SK-N-MC (cell line): ENCODE data around the gene E2F4.

Experiments
- DNase-seq: peaks from one replicate; pipeline ENCODE4 v3.0.0-alpha.2; 2011; ENCODE audit warnings: low read depth, low spot score
- H3K27ac ChIP-seq: fragments of 200-600 bp; sonication (generic); 2 replicates; pipeline ENCODE4 v1.5.1; 2016; ENCODE audit warnings: mixed run types
- H3K36me3 ChIP-seq: fragments of 200-600 bp; sonication (generic); 2 replicates; pipeline ENCODE4 v1.6.1; 2017; ENCODE audit warnings: antibody characterized with exemption, low read length, mixed read lengths; ENCODE audit not compliant: insufficient read depth
- H3K4me3 ChIP-seq: fragments of 200-600 bp; sonication (generic); 2 replicates; pipeline ENCODE4 v1.5.1; 2016
- H3K9ac ChIP-seq: fragments of 200-600 bp; sonication (generic); 2 replicates; pipeline ENCODE4 v1.8.0; 2017; ENCODE audit warnings: mixed run types, mixed read lengths; ENCODE audit not compliant: insufficient read length
- H3K9me3 ChIP-seq: fragments of 200-600 bp; sonication (generic); 2 replicates; pipeline ENCODE4 v1.6.1; 2017; ENCODE audit warnings: low read depth, mild to moderate bottlenecking, antibody characterized with exemption, low read length, moderate library complexity, mixed read lengths
- EZH2 ChIP-seq: fragments of 200-600 bp; sonication (generic); IDR thresholded peaks from one replicate; pipeline ENCODE4 v1.6.1; 2017; ENCODE audit warnings: antibody characterized with exemption
- FOXP2 ChIP-seq: optimal IDR thresholded peaks from 2 replicates; pipeline ENCODE3; 2011; ENCODE audit warnings: mild to moderate bottlenecking, moderate library complexity; ENCODE audit not compliant: insufficient read depth; ENCODE audit errors: extremely low read length, control extremely low read depth
- POLR2AphosphoS5 ChIP-seq: IDR thresholded peaks from 2 replicates; pipeline ENCODE4 v1.6.1; 2012; ENCODE audit warnings: mild to moderate bottlenecking, low read depth, low read length, borderline replicate concordance

The E2F4 gene

GRCh38 chr16:67192781-67193361, 916 bp downstream of the E2F4 start:
- TF ChIP-seq EZH2: no peak
- TF ChIP-seq POLR2AphosphoS5: no peak
- no peak for TF ChIP-seq FOXP2
- no peak overlapping the region for H3K27ac ChIP-seq
- DNase-seq: no peak

GRCh38 chr16:67193536-67193935, 1.6 kb downstream of the E2F4 start:
- Histone ChIP-seq H3K9me3 (no peaks in the 10 kb centered on the region), H3K9ac (no peak overlapping the region), H3K4me3 (no peak overlapping the region; the same call in 1 of the 2 replicates), H3K36me3 (peaks cover 18% of the 10 kb centered on the region; the same call in 1 of the 2 replicates), H3K27ac (no peak overlapping the region)
- no peak for DNase-seq
- TF ChIP-seq FOXP2 (no peak), POLR2AphosphoS5 (no peak), EZH2 (no peak)

More at GRCh38 chr16:67192781-67193361, 916 bp downstream of the E2F4 start:
- Histone ChIP-seq H3K9ac (peak overlapping the region; percentile 93), H3K9me3 (no peaks in the 10 kb centered on the region), H3K4me3 (peak overlapping the region; percentile 80), H3K36me3 (peaks cover 18% of the 10 kb centered on the region; the same call in 1 of the 2 replicates)

- Histone ChIP-seq H3K9ac (no peak overlapping the region), H3K4me3 (no peak overlapping the region), H3K9me3 (no peaks in the 10 kb centered on the region), H3K27ac (no peak overlapping the region), H3K36me3 (peaks cover 18% of the 10 kb centered on the region; the same call in 1 of the 2 replicates)
- DNase-seq: no peak
- no peak for TF ChIP-seq FOXP2
Observed at GRCh38 chr16:67194260-67194659, 2.3 kb downstream of the E2F4 start.

GRCh38 chr16:67195676-67196075, 3.7 kb downstream of the E2F4 start:
- no peak overlapping the region for H3K27ac ChIP-seq
- H3K9ac ChIP-seq: no peak overlapping the region
- H3K9me3 ChIP-seq: no peaks in the 10 kb centered on the region
- DNase-seq: no peak
- no peak for TF ChIP-seq FOXP2
- TF ChIP-seq POLR2AphosphoS5: no peak
- TF ChIP-seq EZH2: no peak
- peaks cover 18% of the 10 kb centered on the region; the same call in 1 of the 2 replicates for H3K36me3 ChIP-seq
- no peak overlapping the region for H3K4me3 ChIP-seq

- TF ChIP-seq POLR2AphosphoS5 (no peak), FOXP2 (no peak), EZH2 (no peak)
- H3K4me3 ChIP-seq: no peak overlapping the region
- H3K36me3 ChIP-seq: peaks cover 18% of the 10 kb centered on the region; the same call in 1 of the 2 replicates
- H3K27ac ChIP-seq: no peak overlapping the region
- no peak overlapping the region for H3K9ac ChIP-seq
- DNase-seq: no peak
- no peaks in the 10 kb centered on the region for H3K9me3 ChIP-seq
Observed at GRCh38 chr16:67196881-67197280, 4.9 kb downstream of the E2F4 start.

GRCh38 chr16:67197704-67198103, 5.7 kb downstream of the E2F4 start:
- no peak for DNase-seq
- peaks cover 18% of the 10 kb centered on the region; the same call in 1 of the 2 replicates for H3K36me3 ChIP-seq
- no peak for TF ChIP-seq POLR2AphosphoS5
- no peak for TF ChIP-seq FOXP2
- TF ChIP-seq EZH2: no peak
- H3K9ac ChIP-seq: no peak overlapping the region
- no peaks in the 10 kb centered on the region for H3K9me3 ChIP-seq
- H3K27ac ChIP-seq: no peak overlapping the region
- H3K4me3 ChIP-seq: no peak overlapping the region

GRCh38 chr16:67198238-67198734, 6.3 kb downstream of the E2F4 start:
- no peak for DNase-seq

GRCh38 chr16:67199011-67199807, 7.3 kb downstream of the E2F4 start, which contains the start of gene ELMO3:
Gene ELMO3, plus strand, starts transcription at chr16:67199131. Its CDS starts 196 bp downstream, at chr16:67199327.
- H3K9ac ChIP-seq: no peak within 1 kb of the TSS
- H3K4me3 ChIP-seq: no peak within 1 kb of the TSS
- DNase-seq: no peak
- peaks cover 17% of the 10 kb centered on the region; the same call in 1 of the 2 replicates for H3K36me3 ChIP-seq
- no peaks in the 10 kb centered on the region for H3K9me3 ChIP-seq
- no peak within 1 kb of the TSS for H3K27ac ChIP-seq
- TF ChIP-seq POLR2AphosphoS5 (no peak), FOXP2 (no peak), EZH2 (no peak)

More at GRCh38 chr16:67198238-67198734, 6.3 kb downstream of the E2F4 start:
- TF ChIP-seq POLR2AphosphoS5 (no peak), FOXP2 (no peak), EZH2 (no peak)
- Histone ChIP-seq H3K36me3 (peaks cover 18% of the 10 kb centered on the region; the same call in 1 of the 2 replicates), H3K4me3 (no peak overlapping the region), H3K9ac (no peak overlapping the region), H3K9me3 (no peaks in the 10 kb centered on the region), H3K27ac (no peak overlapping the region)
